ENCODE data around the gene KDM2A.

- TF ChIP-seq, protein P1, sequence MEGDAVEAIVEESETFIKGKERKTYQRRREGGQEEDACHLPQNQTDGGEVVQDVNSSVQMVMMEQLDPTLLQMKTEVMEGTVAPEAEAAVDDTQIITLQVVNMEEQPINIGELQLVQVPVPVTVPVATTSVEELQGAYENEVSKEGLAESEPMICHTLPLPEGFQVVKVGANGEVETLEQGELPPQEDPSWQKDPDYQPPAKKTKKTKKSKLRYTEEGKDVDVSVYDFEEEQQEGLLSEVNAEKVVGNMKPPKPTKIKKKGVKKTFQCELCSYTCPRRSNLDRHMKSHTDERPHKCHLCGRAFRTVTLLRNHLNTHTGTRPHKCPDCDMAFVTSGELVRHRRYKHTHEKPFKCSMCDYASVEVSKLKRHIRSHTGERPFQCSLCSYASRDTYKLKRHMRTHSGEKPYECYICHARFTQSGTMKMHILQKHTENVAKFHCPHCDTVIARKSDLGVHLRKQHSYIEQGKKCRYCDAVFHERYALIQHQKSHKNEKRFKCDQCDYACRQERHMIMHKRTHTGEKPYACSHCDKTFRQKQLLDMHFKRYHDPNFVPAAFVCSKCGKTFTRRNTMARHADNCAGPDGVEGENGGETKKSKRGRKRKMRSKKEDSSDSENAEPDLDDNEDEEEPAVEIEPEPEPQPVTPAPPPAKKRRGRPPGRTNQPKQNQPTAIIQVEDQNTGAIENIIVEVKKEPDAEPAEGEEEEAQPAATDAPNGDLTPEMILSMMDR (IDR thresholded peaks at IDR 0.05 in 4 of 5, conservative IDR thresholded peaks at IDR 0.05 in 1 of 5), result no peak
- no peak for TF ChIP-seq POLR2A (IDR thresholded peaks at IDR 0.05)
Observed at GRCh38 chr11:67271541-67272284, 152.7 kb downstream of the KDM2A start.

Measured in gastrocnemius medialis (tissue), 4 donors.